NCI-H1436 treated with DMSO at 0.1 percent for 48 hours (cell line): ENCODE results near the gene FBXL5.
"Not testable (repeated sequence)": the region's sequence is repeated elsewhere in the genome, so short reads cannot be mapped to it uniquely, and the experiment has no call there.

Experiments used
- DNase-seq: peaks from one replicate; lab custom pipeline; 2025; lab: John Stamatoyannopoulos, UW

Gene FBXL5

GRCh38 chr4:15651676-15652075 is 3.5 kb downstream of the FBXL5 start:
- no peak for DNase-seq

- DNase-seq, result no peak
Measured at GRCh38 chr4:15649914-15650545, 5.1 kb downstream of the FBXL5 start.

GRCh38 chr4:15648600-15648999 is 6.6 kb downstream of the FBXL5 start:
- DNase-seq, result no peak

GRCh38 chr4:15638418-15638817 is 16.7 kb downstream of the FBXL5 start:
- DNase-seq, result no peak

GRCh38 chr4:15636818-15637217 is 18.3 kb downstream of the FBXL5 start:
- no peak for DNase-seq

GRCh38 chr4:15617407-15617806 is 37.8 kb downstream of the FBXL5 start:
- not testable (repeated sequence) for DNase-seq

- DNase-seq, result not testable (repeated sequence)
Measured at GRCh38 chr4:15614891-15615290, 40.3 kb downstream of the FBXL5 start.

- no peak for DNase-seq
Measured at GRCh38 chr4:15612136-15612535, 43.0 kb downstream of the FBXL5 start.

- DNase-seq, result no peak
Measured at GRCh38 chr4:15610855-15611254, 44.3 kb downstream of the FBXL5 start.

GRCh38 chr4:15605537-15605936 is 49.6 kb downstream of the FBXL5 start:
- no peak for DNase-seq

- no peak for DNase-seq
Measured at GRCh38 chr4:15601862-15602261, 53.3 kb downstream of the FBXL5 start.

GRCh38 chr4:15600176-15600575 is 55.0 kb downstream of the FBXL5 start:
- no peak for DNase-seq

GRCh38 chr4:15598644-15599043 is 56.5 kb downstream of the FBXL5 start:
- no peak for DNase-seq

GRCh38 chr4:15592799-15593198 is 62.4 kb downstream of the FBXL5 start:
- DNase-seq, result no peak

GRCh38 chr4:15587649-15588048 is 67.5 kb downstream of the FBXL5 start:
- no peak for DNase-seq

GRCh38 chr4:15586066-15586465 is 69.1 kb downstream of the FBXL5 start:
- DNase-seq, result no peak

GRCh38 chr4:15585331-15585730 is 69.8 kb downstream of the FBXL5 start:
- no peak for DNase-seq

- DNase-seq, result no peak
Measured at GRCh38 chr4:15584785-15585184, 70.4 kb downstream of the FBXL5 start.

- DNase-seq, result no peak
Measured at GRCh38 chr4:15577508-15577907, 77.6 kb downstream of the FBXL5 start.

GRCh38 chr4:15575966-15576365 is 79.2 kb downstream of the FBXL5 start:
- no peak for DNase-seq

GRCh38 chr4:15569746-15570145 is 85.4 kb downstream of the FBXL5 start:
- no peak for DNase-seq

GRCh38 chr4:15568821-15569220 is 86.3 kb downstream of the FBXL5 start:
- DNase-seq, result no peak

- no peak for DNase-seq
Measured at GRCh38 chr4:15563871-15564270, 91.3 kb downstream of the FBXL5 start.

- DNase-seq, result no peak
Measured at GRCh38 chr4:15562623-15563022, 92.5 kb downstream of the FBXL5 start.

- DNase-seq, result no peak
Measured at GRCh38 chr4:15562114-15562513, 93.0 kb downstream of the FBXL5 start.
